ENCODE measurements around the gene BRIP1.
"Not testable (repeated sequence)": the region's sequence is repeated elsewhere in the genome, so short reads cannot be mapped to it uniquely, and the experiment has no call there.

BRIP1 gene

DNA sequence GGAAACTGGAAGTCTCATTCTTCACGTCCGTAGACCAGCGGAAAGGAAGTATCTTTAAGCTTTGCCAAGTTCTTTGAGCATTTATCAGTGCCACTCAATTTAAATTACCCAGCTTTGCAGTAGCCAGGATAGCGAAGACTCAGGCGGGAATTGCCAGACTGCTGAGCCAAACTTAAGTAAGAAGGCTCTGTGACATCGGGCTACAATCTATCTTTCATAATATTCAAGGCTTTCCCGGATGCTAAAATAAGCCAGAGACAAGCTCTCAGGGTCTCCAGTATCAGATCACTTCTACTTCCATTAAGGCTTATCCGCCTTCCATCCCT is 436 bp upstream of the BRIP1 start:
- DNase-seq (ENCODE audit: low spot score), result no peak

DNA sequence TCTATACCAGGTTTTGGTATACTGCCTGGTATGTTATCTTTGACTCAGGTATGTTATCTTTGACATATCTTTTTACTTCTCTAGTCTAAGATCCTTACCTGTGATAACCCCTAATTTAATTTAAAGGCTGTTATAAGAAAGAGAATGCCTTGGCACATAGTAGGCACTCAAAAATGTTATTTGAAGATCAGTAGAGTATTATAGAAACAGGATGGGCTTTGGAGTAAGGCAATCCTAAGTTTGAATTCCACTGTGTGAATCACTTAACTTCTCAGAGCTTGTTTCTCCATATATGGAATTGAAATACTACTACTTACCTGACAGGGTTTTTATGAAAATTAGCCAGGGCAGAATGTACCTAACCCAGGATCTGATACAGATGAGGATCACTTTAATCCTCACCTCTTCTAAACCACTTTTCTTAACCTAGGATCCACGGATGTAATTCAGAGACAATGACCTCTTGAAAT is 1.2 kb downstream of the BRIP1 start:
- DNase-seq (ENCODE audit: low spot score), result no peak

DNA sequence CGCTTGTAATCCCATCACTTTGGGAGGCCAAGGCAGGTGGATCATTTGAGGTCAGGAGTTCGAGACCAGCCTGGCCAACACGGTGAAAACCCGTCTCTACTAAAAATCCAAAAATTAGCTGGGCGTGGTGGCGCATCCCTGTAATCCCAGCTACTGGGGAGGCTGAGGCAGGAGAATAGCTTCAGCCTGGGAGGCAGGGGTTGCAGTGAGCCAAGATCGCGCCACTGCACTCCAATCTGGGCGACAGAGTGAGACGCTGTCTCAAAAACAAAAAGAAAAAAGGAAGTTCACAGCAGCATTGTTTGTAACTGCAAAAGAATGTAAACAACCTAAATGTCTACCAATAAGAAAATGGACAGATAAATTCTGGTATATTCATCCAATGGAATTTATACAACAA is 2.9 kb downstream of the BRIP1 start:
- not testable (repeated sequence) for DNase-seq (ENCODE audit: low spot score)

DNA sequence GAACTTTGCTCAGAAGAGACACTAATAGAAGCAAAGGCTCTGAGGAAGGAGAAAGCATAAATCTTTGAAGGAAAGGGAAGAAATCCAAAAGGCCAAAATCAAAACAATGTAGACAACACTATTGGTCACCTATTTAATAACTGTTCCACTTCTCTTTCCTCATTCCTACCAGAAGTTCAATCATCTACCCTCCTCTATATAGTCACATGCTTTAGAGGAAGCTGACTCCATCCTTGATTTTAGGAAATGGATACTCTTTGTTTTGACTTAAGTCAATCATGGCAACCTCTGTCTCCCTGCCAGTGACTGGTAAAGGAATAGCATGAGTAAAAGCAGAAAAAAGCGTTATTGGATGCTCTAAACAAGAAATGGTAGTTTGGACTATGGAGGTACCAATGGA is 7.3 kb downstream of the BRIP1 start:
- DNase-seq (ENCODE audit: low spot score), result no peak

DNA sequence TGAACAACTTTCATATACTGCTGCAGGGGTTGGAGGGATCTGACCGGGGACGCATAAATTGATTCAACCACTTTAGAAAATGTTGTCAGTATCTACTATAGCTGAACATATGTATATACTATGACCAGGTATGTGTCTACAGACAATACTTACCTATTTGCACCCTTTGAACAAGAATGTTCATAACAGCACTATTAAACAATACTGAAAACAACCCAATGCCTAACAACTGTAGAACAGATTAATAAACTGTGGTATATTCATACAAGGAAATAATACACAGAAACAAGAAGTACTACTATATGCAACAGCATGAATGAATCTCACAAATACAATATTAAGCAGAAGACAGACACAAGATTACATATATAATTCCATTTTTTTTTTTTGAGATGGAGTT is 10.5 kb downstream of the BRIP1 start:
- DNase-seq (ENCODE audit: low spot score), result no peak

DNA sequence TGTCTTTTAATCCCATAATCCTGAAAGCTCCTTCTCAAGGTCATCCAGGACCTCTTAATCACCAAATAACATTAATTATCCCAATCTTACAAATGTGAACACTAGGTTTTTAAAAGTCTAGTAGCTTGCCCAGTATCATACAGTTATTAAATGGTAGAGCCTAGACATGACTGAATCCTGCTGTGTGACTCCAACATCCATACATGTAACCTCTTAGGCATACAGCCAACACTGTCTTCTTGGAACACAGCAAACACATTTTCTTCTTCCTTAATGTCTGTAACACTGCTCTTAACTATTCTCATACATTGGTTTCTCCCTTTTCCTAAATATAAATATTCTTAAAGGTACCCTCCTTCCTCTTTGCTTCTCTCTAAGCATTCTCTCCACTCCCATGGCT is 13.7 kb downstream of the BRIP1 start:
- DNase-seq (ENCODE audit: low spot score), result no peak

DNA sequence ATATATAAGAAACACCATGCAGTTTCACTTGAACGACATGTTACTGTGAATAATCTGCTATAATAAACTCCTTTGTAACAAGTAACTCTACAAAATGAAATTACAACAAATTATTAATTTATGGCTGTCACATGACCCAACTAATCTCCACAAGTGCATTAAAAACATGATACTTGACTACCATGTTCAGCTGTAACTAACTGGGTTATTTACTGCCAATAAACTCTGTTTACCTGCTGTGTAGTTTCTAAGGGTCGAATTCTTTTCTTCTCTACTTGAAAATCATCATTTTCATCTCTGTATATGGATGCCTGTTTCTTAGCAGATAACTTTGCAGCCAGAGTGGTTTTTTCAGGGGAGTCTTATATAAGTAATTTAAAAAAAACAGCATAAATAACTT is 14.4 kb downstream of the BRIP1 start:
- no peak for DNase-seq (ENCODE audit: low spot score)

DNA sequence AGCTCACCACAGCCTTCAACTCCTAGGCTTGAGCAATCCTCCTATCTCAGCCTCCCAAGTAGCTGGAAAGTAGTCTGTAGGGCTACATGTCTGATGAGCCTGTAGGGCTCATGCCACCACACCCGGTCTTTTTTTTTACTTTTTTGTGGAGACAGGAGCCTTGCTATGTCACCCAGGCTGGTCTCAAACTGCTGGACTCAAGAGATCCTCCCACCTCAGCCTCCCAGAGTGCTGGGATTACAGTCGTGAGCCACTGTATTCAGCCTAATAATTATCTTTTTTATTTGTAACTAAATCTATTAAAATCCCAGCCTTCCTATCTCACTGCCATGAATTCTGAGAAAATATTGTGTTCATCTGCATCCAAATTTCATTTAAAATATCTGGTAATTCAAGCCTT is 15.1 kb downstream of the BRIP1 start:
- DNase-seq (ENCODE audit: low spot score), result no peak

DNA sequence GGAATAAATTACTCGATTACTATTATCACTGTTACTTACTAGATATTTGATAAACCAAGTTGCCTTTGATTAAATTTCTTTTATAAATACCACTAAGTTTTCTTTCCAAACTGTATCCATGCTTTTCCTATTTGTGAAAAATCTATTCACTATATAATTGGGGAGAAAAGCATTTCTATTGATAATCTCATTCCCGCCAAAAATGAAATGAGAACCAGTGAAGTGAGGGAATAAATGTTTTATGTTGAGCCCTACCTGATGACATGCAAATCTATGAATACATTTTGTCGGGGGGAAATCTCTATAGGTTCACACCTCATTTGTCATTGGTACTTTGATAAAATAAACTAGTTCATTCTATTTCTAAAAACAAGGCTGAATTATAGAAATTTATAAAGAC is 15.7 kb downstream of the BRIP1 start:
- no peak for DNase-seq (ENCODE audit: low spot score)

DNA sequence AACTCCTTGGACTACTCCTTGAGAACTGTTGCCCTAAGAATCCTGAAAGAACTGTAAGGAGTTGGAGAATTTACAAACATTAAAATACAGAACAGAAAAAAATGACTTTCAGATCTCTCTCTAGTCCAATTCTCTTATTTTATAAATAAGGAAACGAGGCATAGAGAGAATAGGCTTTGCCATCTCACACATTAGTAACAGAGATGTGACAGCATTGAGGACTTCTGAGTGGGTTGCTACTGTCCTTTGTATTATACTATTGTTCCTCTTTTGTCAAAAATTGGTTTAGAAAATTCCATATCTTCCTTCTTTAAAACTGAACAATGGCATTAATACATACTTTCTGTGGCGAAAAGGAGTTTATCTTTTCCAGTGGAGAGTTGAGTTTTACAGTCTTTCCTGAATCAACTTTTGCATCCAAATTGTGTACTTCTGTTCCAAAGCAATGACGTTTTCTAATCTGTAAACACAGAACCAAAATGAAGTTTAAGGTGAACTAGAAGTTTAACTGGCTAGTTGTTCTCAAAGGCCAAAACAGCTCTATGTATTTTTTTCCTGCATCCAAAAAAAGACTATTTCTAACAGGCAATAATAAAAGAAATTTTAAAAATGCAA is 16.5 kb downstream of the BRIP1 start:
- DNase-seq (ENCODE audit: low spot score), result no peak

DNA sequence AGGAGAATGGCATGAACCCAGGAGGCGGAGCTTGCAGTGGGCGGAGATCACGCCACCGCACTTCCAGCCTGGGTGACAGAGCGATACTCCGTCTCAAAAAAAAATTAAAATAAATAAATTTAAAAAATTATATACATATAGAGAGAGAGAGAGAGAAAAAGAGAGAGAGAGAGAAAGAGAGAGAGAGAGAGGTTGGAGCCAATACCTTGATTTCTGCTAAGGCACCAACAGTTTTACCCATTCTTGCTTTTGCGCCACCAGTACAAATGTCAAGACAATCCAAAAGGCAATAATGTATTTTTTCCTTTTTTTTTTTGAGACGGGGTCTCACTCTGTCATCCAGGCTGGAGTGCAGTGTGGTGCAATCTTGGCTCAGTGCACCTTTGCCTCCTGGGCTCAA is 17.2 kb downstream of the BRIP1 start:
- DNase-seq (ENCODE audit: low spot score), result no peak

DNA sequence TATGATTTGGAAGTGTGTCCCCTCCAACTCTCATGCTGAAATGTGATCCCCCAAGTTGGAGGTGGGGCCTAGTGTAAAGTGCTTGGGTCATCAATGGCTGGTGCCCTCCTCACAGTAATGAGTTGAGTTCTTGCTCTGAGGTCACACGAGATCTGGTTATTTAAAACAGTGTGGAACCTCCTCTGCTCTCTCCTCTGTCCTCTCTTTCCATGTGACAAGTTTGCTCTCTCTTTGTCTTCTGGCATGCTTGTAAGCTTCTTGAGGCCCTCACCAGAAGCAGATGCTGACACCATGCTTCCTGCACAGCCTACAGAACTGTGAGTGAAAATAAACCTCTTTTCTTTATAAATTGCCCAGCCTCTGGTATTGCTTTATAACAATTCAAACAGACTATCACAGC is 19.9 kb downstream of the BRIP1 start:
- no peak for DNase-seq (ENCODE audit: low spot score)

DNA sequence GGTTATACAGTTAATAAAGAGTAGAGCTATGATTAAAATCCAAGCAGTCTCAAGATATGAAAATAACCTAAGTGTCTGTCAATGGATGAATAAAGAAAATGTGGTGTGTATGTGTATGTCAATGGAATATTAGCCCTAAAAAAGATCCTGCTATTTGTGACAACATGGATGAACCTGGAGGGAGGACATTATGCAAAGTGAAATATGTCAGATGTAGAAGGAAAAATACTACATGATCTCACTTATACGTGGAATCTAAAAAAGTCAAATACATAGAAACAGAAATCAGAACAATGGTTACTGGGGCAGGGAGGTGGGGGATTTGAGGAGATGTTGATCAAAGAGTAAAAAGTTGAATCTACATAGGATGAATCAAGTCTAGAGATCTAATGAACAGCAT is 20.4 kb downstream of the BRIP1 start:
- no peak for DNase-seq (ENCODE audit: low spot score)

DNA sequence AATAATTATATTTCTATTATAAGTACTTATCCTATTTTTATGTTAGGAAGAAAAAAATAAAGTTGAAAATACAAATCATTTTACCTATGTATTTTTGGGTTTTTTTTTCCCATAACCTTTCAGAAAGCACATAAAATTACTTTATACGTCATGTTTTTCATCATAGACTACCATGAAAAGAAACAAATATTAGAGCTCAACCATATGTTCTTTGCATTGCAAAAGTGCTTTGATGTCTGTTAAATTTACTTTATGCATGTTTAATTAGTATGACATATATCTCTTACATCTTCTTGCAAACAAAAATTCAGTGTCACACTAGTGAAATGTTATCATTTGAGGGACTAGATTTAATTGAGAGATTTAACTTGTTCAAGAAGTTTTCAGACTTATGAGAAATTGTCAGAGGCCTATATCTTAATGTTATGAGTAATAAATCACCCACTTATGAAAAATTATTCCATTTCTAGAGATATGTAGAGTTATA is 24.0 kb downstream of the BRIP1 start:
- DNase-seq (ENCODE audit: low spot score), result no peak

DNA sequence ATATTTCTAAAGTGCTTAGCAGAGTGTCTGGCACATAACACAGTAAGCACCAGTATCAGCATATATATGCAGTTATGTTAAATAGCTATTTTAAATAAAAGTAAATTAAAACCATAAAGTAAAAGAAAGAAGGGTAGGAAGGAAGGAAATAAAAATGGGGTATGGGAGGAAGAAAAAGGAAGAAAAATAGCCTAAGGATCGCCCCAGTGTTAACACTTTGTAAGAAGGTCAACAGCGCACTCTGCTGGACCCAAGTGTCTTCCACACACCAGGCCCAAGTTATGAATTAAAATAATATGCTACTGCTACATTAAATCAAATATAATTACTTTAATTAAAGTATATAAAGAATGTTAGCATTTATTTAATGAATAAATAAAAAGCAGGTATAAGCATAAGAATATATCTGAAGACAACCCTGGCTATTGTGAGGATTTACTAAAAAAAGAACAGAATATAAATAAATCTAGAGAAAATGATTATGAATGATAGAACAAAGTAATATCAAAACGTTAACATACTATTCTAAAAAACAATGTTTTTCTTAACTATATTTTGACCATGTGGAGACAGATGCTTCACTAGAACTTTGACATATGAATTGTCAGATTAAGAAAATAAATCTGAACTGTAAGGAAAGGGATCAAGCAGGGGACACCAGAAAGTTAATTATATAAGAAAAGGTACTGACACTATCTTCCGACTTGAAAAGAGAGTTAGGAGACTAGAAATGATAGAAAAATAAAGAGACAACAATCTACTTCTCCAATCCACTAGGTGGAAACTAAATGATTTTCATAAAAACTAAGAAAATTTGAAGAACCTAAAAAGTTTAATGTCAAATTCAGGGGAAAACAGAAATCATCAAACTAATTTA is 25.9 kb downstream of the BRIP1 start:
- DNase-seq (ENCODE audit: low spot score), result peak; percentile 52

DNA sequence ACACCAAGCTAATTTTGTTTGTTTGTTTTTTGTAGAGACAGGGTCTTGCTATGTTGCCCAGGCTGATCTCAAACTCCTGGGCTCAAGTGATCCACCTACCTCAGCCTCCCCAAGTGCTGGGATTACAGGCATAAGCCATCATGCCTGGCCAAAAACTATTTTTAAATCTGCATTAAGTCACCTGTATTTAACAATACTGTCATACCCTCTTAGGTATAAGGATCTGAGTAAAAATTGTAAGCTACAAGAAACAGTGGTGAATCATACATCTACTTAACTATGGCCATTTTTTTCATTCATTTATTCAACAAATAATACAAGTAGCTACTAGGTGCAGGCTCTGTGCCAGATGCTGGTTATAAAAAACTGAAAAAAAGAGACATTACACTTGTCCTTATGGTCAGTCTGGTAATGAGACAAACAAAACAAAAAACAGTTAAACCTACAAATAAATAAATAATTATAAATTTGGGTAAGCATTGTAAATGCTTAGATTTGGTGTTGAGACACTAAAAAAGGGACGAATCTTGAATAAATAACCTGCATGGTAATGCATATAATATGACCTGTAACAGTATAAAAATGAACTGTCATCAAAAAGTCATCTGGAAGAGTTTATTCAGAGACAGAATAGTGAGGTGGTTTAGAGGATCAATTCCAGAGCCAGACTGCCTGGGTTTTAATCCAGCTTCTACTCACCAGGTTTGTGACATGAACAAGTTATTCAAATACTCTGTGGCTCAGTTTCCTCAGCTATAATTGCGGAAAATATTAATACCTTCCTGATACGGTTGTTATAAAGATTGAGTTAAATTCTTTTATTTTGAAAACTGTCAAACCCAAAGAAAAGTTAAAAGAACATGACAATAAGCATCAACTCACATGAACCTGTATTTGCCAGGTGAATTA is 26.8 kb downstream of the BRIP1 start:
- DNase-seq (ENCODE audit: low spot score), result no peak

DNA sequence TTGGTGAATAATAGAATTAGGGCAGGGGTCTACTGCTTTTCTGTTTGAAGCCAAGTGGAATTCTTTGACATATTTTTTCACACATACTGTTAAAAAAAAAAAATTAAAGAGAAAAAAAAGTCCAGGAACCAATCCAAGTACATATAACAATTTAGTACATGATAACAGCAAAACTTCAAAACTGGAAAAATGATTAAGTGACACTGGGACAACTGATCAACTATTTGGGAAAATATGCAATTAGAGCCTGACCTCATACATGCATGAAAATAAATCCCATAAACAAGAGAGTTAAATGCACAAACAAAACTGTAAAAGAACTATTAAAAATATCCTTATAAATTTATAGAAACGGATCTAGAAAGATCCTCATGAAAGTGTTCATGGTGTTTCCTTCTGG is 27.7 kb downstream of the BRIP1 start:
- DNase-seq (ENCODE audit: low spot score), result no peak

DNA sequence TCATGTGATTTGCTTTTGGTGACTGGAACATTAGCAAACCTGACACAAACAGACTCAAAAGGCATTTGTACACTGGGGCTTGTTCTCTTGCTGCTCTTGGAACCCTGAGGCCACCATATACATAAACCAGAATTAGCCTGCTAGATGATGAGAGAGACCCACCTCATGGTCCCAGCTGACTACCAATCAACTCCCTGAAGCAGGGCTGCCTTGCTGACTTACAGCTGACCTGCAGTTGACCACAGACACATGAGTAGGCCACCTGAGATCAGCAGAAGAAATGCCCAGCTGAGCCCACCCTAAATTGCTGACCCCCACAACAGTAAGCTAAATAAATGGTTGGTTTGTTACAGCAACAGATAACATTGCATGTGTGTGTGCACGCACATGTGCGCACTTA is 28.7 kb downstream of the BRIP1 start:
- no peak for DNase-seq (ENCODE audit: low spot score)

DNA sequence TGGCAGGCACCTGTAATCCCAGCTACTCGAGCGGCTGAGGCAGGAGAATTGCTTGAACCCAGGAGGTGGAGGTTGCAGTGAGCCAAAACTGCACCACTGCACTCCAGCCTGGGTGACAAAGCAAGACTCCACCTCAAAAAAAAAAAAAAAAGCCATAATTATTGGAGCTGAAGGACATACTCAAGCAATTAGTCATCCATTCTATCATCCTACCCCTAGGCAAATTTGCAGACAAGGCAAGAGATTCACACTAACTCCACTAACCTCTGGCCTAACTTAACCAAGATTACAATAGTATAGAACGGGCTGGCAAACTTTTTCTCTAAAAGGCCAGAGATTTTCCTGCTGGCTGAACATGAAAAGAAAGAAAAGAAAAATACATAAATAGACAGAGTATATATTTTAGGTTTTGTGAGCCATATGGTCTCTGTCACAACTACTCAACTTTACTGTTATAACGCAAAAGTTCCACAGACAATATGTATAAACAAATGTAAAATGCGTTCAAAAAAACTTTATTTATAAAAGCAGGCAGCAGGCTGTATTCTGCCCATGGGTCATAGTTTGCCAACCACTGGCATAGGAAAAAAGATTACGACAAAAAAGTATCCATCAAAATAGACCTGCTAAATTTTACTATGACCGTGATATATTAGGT is 29.7 kb downstream of the BRIP1 start:
- DNase-seq (ENCODE audit: low spot score), result no peak

DNA sequence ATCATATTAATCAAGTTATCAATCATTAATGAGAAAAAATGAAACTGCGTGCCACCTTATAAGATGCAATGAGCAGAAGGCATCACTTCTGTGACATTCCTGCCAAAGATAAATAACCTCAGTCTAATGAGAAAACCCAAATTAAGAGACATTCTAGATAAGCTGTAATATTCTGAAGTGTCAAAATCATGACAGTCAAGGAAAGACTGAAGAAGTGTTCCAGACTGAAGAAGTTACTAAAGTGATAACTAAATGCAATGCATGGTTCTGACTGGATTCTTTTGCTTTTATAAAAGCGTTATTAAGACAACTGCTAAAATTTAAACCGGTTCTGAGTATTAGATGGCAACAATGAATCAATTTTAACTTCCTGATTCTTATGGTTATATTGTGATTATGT is 30.9 kb downstream of the BRIP1 start:
- no peak for DNase-seq (ENCODE audit: low spot score)

DNA sequence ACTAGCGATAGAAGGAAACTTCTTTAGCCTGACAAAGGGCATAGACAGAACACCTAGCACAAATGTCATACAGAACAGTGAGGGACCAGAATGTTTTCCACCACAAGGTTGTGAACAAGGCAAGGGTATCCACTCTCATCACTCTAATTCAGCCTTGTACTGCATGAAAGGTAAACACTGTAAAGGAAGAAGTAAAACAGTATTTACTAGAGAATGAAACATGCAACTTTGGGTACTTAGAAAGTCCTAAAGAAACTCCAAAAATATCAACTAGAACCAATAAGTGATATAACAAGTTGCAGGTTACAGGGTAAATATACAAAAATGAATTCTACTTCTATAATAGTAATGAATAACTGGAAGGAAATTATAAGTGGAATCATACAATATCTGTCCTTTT is 32.2 kb downstream of the BRIP1 start:
- DNase-seq (ENCODE audit: low spot score), result no peak

DNA sequence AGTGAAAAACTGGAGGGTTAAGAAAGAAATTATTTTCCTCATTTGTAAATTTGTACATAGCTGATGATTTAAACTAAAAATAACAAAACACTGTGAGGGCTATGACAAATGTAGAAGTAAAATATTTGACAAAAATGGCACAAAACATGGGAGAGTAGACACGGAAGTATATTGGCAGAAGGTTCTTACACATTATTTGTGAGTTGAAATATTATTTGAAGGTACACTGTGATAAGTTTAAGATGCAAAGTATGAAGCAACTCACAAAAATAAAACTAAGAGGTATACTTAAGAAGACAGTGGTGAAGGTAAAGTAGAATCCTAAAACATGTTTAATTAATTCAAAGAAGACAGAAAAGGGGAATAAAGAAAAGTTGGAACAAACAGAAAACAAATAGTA is 34.6 kb downstream of the BRIP1 start:
- DNase-seq (ENCODE audit: low spot score), result no peak

Data from Ammon's horn (tissue), 1 donor.